A549 (cell line): Measurements from ENCODE around the gene MSI2.

Source experiments
- EP300 ChIP-seq, 2 experiments: fragments of >200 bp; sonication (Bioruptor Twin); formaldehyde crosslinking; IDR thresholded peaks; 2 replicates in 1 of 2; 3 replicates in 1 of 2; pipeline ENCODE4 v1.6.1; 2016 to 2017
- FOSB ChIP-seq: fragments of 250-450 bp; sonication (Bioruptor Pico); IDR thresholded peaks from 2 replicates; pipeline ENCODE4 v1.5.0; 2020; ENCODE audit warnings: mild to moderate bottlenecking, moderate library complexity
- FOSL2 ChIP-seq, 2 experiments: fragments of 450-650 bp in 1 of 2; fragments of >200 bp in 1 of 2; sonication (Bioruptor Twin) in 1 of 2; formaldehyde crosslinking; IDR thresholded peaks; 2 replicates each; pipeline versions ENCODE4 v1.5.0 to v1.6.1; 2016 to 2020; ENCODE audit warnings: mild to moderate bottlenecking in 1 of 2, moderate library complexity in 1 of 2
- NPAS2 ChIP-seq: fragments of 250-450 bp; sonication (Bioruptor Pico); IDR thresholded peaks from 2 replicates; pipeline ENCODE4 v1.8.0; 2022; ENCODE audit warnings: mild to moderate bottlenecking, moderate library complexity, borderline replicate concordance
- POLR2A ChIP-seq: IDR thresholded peaks from 2 replicates; pipeline ENCODE4 v1.6.1; 2012; ENCODE audit warnings: mild to moderate bottlenecking, low read length
- POLR2AphosphoS2 ChIP-seq: conservative IDR thresholded peaks from 2 replicates; pipeline ENCODE4 v1.6.1; 2012; ENCODE audit warnings: low read length, improper control_type of control experiment, inconsistent platforms
- RAD21 ChIP-seq, 2 experiments: fragments of >200 bp in 1 of 2; sonication (Bioruptor Twin) in 1 of 2; formaldehyde crosslinking in 1 of 2; IDR thresholded peaks in 1 of 2; conservative IDR thresholded peaks in 1 of 2; 2 replicates in 1 of 2; 3 replicates in 1 of 2; pipeline ENCODE4 v1.6.1; 2012 to 2018; ENCODE audit warnings: inconsistent platforms in 1 of 2
- RCOR1 ChIP-seq: fragments of 150-350 bp; IDR thresholded peaks from 2 replicates; pipeline ENCODE4 v1.6.1; 2014; ENCODE audit warnings: antibody characterized with exemption, low read length, low read depth
- SMC3 ChIP-seq: fragments of >200 bp; sonication (Bioruptor Twin); formaldehyde crosslinking; IDR thresholded peaks from 3 replicates; pipeline ENCODE4 v1.6.1; 2018; ENCODE audit warnings: inconsistent platforms
- TF ChIP-seq, protein P1 (sequence below): fragments of >200 bp; sonication (Bioruptor Twin); formaldehyde crosslinking; IDR thresholded peaks from 3 replicates; pipeline ENCODE4 v1.5.1; 2016
- TF ChIP-seq, protein P2 (sequence below): IDR thresholded peaks from 2 replicates; pipeline ENCODE4 v1.6.1; 2012; ENCODE audit warnings: low read depth, borderline replicate concordance
- TF ChIP-seq, protein P3 (sequence below): IDR thresholded peaks from 2 replicates; pipeline ENCODE4 v1.6.1; 2012

DNA sequence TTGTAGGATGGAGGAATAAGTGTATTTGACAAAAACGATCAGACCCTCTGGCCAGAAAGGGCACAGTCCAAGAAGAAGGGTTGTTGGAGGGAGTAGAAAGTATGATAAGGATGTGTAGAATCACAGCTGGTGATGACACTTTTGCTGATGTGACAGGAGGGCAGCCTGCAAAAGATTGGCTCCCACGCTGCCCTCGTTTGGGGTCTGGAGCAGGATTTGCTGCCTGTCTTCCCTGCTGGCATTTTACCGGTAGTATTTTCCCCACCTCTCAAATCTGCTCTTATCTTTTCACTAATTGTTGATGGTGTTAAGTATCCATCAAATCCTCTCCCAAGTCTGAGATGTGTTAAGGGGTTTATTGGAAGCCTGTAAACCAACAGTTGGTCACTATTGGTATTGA, 280.0 kb downstream of the MSI2 start:
- TF ChIP-seq POLR2AphosphoS2 (no peak), SMC3 (no peak), RCOR1 (no peak), NPAS2 (no peak), FOSB (CRISPR knock-in tag) (no peak), POLR2A (no peak), EP300 (IDR thresholded peaks at IDR 0.05) (no peak), FOSL2 (IDR thresholded peaks at IDR 0.05) (no peak), FOSL2 (CRISPR knock-in tag; IDR thresholded peaks at IDR 0.05) (no peak), RAD21 (conservative IDR thresholded peaks at IDR 0.05 in 1 of 2, IDR thresholded peaks at IDR 0.05 in 1 of 2) (no peak)
- TF ChIP-seq, protein P1, sequence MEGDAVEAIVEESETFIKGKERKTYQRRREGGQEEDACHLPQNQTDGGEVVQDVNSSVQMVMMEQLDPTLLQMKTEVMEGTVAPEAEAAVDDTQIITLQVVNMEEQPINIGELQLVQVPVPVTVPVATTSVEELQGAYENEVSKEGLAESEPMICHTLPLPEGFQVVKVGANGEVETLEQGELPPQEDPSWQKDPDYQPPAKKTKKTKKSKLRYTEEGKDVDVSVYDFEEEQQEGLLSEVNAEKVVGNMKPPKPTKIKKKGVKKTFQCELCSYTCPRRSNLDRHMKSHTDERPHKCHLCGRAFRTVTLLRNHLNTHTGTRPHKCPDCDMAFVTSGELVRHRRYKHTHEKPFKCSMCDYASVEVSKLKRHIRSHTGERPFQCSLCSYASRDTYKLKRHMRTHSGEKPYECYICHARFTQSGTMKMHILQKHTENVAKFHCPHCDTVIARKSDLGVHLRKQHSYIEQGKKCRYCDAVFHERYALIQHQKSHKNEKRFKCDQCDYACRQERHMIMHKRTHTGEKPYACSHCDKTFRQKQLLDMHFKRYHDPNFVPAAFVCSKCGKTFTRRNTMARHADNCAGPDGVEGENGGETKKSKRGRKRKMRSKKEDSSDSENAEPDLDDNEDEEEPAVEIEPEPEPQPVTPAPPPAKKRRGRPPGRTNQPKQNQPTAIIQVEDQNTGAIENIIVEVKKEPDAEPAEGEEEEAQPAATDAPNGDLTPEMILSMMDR: no peak
- TF ChIP-seq, protein P2, sequence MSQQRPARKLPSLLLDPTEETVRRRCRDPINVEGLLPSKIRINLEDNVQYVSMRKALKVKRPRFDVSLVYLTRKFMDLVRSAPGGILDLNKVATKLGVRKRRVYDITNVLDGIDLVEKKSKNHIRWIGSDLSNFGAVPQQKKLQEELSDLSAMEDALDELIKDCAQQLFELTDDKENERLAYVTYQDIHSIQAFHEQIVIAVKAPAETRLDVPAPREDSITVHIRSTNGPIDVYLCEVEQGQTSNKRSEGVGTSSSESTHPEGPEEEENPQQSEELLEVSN: no peak
- TF ChIP-seq, protein P3, sequence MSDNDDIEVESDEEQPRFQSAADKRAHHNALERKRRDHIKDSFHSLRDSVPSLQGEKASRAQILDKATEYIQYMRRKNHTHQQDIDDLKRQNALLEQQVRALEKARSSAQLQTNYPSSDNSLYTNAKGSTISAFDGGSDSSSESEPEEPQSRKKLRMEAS: no peak
